ENCODE results near the gene PSD2. TPM values are rescaled to one million over a fixed set of nuclear protein-coding genes. Genes with fewer than 3 reads are reported as not detected.

PSD2 gene
- total RNA-seq, 1 experiment from 2014 or later = 0.05 TPM

DNA sequence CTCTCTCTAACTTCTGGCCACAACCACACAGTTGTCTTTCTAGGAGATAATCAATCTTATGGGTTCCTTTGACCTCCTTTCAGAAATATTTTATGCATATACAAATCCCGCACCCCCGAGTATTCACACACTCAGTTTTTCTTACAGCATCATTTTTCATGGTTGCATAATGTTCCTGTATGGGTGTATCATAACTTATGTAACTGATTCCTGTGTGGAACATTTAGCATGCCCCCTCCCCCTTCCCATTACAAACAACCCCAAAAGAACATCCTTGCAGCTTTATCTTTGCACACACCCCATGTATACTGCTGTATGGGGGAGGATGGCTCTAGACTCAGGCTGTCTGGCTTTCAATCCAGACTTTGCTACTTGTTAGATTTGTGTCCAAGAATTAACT, 93.8 kb downstream of the PSD2 start:
- Histone ChIP-seq H3K27me3 (ENCODE audit: control insufficient read depth, insufficient read depth, low read length) (no peaks in the 10 kb centered on the region), H3K27ac (ENCODE audit: low read length) (no peak overlapping the region), H3K4me3 (ENCODE audit: low read depth in 2 of 2, low read length in 2 of 2) (no peak overlapping the region), H3K9me3 (ENCODE audit: control insufficient read depth, insufficient read depth, low read depth, low read length) (no peaks in the 10 kb centered on the region), H3K4me1 (ENCODE audit: control insufficient read depth, insufficient read depth, low read length) (no peaks in the 10 kb centered on the region), H3K36me3 (ENCODE audit: control insufficient read depth, insufficient read depth, low read length) (no peaks in the 10 kb centered on the region)
- TF ChIP-seq POLR2AphosphoS5 (IDR thresholded peaks at IDR 0.05; ENCODE audit: low read depth, low read length) (no peak), SIN3A (IDR thresholded peaks at IDR 0.05; ENCODE audit: borderline replicate concordance, insufficient read depth, low read depth, low read length) (no peak), TCF7L2 (IDR thresholded peaks at IDR 0.05; ENCODE audit: low read depth, low read length) (no peak)
- TF ChIP-seq, protein P1, sequence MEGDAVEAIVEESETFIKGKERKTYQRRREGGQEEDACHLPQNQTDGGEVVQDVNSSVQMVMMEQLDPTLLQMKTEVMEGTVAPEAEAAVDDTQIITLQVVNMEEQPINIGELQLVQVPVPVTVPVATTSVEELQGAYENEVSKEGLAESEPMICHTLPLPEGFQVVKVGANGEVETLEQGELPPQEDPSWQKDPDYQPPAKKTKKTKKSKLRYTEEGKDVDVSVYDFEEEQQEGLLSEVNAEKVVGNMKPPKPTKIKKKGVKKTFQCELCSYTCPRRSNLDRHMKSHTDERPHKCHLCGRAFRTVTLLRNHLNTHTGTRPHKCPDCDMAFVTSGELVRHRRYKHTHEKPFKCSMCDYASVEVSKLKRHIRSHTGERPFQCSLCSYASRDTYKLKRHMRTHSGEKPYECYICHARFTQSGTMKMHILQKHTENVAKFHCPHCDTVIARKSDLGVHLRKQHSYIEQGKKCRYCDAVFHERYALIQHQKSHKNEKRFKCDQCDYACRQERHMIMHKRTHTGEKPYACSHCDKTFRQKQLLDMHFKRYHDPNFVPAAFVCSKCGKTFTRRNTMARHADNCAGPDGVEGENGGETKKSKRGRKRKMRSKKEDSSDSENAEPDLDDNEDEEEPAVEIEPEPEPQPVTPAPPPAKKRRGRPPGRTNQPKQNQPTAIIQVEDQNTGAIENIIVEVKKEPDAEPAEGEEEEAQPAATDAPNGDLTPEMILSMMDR (IDR thresholded peaks at IDR 0.05) = no peak
- TF ChIP-seq, protein P2, sequence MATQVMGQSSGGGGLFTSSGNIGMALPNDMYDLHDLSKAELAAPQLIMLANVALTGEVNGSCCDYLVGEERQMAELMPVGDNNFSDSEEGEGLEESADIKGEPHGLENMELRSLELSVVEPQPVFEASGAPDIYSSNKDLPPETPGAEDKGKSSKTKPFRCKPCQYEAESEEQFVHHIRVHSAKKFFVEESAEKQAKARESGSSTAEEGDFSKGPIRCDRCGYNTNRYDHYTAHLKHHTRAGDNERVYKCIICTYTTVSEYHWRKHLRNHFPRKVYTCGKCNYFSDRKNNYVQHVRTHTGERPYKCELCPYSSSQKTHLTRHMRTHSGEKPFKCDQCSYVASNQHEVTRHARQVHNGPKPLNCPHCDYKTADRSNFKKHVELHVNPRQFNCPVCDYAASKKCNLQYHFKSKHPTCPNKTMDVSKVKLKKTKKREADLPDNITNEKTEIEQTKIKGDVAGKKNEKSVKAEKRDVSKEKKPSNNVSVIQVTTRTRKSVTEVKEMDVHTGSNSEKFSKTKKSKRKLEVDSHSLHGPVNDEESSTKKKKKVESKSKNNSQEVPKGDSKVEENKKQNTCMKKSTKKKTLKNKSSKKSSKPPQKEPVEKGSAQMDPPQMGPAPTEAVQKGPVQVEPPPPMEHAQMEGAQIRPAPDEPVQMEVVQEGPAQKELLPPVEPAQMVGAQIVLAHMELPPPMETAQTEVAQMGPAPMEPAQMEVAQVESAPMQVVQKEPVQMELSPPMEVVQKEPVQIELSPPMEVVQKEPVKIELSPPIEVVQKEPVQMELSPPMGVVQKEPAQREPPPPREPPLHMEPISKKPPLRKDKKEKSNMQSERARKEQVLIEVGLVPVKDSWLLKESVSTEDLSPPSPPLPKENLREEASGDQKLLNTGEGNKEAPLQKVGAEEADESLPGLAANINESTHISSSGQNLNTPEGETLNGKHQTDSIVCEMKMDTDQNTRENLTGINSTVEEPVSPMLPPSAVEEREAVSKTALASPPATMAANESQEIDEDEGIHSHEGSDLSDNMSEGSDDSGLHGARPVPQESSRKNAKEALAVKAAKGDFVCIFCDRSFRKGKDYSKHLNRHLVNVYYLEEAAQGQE (IDR thresholded peaks at IDR 0.05; ENCODE audit: insufficient read depth in 1 of 2, low read depth in 2 of 2, low read length in 1 of 2) = no peak
- no TSS peak for BruUV-seq (replicated peaks)
- POLR2A ChIA-PET = no interaction called here
- in situ Hi-C loops (cut with HindIII; ENCODE audit: low pct_unique_long_range_greater_than_20kb, low sequenced_read_pairs) = no loop called here
- CTCF ChIA-PET = no interaction called here
- intact Hi-C loops (cut with micrococcal nuclease; ENCODE audit: unreplicated experiment) = no loop called here
- no peak for DNase-seq (ENCODE audit: low read depth, low spot score)
- ATAC-seq = no peak

DNA sequence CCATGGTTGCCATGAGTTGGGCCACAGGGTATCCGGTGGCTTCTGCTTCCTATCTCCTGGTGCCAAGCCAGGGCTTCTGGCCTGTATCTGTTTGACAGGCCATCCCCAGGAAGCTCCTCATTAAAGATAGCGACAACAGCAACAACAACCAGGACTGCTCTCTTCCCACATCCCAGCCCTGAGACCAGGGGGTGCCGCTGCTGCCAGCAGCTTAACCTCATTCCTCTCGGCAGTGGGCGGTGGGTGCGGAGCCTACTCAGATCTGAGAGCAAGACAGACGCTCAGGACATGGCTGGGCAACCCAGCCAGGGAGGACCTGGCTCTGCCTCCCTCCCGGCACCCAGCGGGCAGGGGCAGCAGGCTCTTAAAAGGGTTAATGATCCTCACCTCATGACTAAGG, 98.3 kb downstream of the PSD2 start:
- CTCF ChIA-PET = no interaction called here

More for the DNA sequence above, 98.3 kb downstream of the PSD2 start:
- intact Hi-C loops (cut with micrococcal nuclease; ENCODE audit: unreplicated experiment) (no loop called here), in situ Hi-C loops (cut with HindIII; ENCODE audit: low pct_unique_long_range_greater_than_20kb, low sequenced_read_pairs) (no loop called here)
- TF ChIP-seq SIN3A (IDR thresholded peaks at IDR 0.05; ENCODE audit: borderline replicate concordance, insufficient read depth, low read depth, low read length) (no peak), TCF7L2 (IDR thresholded peaks at IDR 0.05; ENCODE audit: low read depth, low read length) (no peak), POLR2AphosphoS5 (IDR thresholded peaks at IDR 0.05; ENCODE audit: low read depth, low read length) (no peak)
- TF ChIP-seq, protein P2 (IDR thresholded peaks at IDR 0.05; ENCODE audit: insufficient read depth in 1 of 2, low read depth in 2 of 2, low read length in 1 of 2) = no peak
- TF ChIP-seq, protein P1 (IDR thresholded peaks at IDR 0.05) = no peak
- H3K4me1 ChIP-seq (ENCODE audit: control insufficient read depth, insufficient read depth, low read length) = no peaks in the 10 kb centered on the region
- no peaks in the 10 kb centered on the region for H3K36me3 ChIP-seq (ENCODE audit: control insufficient read depth, insufficient read depth, low read length)
- H3K27me3 ChIP-seq (ENCODE audit: control insufficient read depth, insufficient read depth, low read length) = no peaks in the 10 kb centered on the region
- H3K4me3 ChIP-seq (ENCODE audit: low read depth in 2 of 2, low read length in 2 of 2) = no peak overlapping the region
- BruUV-seq (replicated peaks) = no TSS peak
- no peak for ATAC-seq
- POLR2A ChIA-PET = no interaction called here
- no peak for DNase-seq (ENCODE audit: low read depth, low spot score)
- H3K27ac ChIP-seq (ENCODE audit: low read length) = no peak overlapping the region
- no peaks in the 10 kb centered on the region for H3K9me3 ChIP-seq (ENCODE audit: control insufficient read depth, insufficient read depth, low read depth, low read length)

Other genes with a start within 250 kb of the PSD2 start
- gene UBE2D2, start 234.5 kb upstream of the PSD2 start, total RNA-seq (2021; ENCODE audit: unreplicated experiment) = 222 TPM
- 85.0 TPM for gene CXXC5, start 147.5 kb upstream of the PSD2 start, total RNA-seq (2021; ENCODE audit: unreplicated experiment)
- gene NRG2, start 247.5 kb downstream of the PSD2 start, total RNA-seq (2021; ENCODE audit: unreplicated experiment) = 20.2 TPM